ENCODE results near the gene TNFSF13. TPM values are rescaled to one million over a fixed set of nuclear protein-coding genes. Genes with fewer than 3 reads are reported as not detected.

Gene TNFSF13
- total and polyA plus RNA-seq, 2 donors: 6.4 to 19.6 TPM

DNA sequence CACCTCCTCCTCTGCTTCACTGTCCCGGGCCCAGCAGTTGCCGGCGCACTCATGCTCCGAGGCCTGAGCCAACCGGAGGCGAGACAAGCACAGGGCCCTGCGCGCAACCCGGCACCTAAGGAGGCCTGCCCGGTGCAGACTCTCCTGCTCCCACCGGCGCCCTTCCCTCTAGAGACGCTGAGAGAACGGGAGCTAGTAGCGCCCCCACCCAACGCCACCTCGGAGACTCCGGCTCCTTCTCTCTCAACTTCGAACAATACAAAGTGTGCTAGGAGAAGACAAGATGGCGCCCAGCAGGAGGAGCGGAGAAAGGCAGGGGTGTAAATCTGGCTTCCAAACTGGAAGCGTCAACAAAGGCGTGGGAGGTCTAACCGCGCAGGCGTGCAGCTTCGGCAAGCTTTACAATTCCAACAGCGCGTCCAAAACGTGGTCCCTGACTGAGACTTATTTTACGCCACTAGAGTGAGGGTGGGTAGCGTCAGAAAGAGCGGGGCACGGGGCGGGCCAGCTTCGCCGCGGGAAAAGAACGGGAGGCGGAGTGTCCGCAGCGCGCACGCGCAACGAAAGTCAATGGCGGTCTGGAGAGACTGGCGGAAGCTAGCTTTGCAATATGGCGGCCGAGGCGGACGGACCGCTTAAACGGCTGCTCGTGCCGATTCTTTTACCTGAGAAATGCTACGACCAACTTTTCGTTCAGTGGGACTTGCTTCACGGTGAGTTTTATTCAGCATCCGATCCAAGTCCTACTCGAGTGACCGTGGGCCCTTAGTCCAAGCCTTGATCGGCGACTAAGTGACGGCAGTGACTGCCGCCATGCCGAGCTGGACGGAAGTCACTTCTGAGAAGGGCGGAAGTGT, 24.9 kb downstream of the TNFSF13 start, which contains the start of gene MPDU1:
Gene MPDU1, plus strand, starts transcription at position 600 of the 857 bp plus-strand sequence. Its CDS starts 11 bp downstream, at position 611.
- 22% methylated on average over 69 of the region's 69 CpGs for WGBS
- peaks cover 23 to 69% of the 10 kb centered on the region in 2 donors for H3K4me1 ChIP-seq (ENCODE audit: control insufficient read depth in 2 of 2, insufficient read depth in 2 of 2, low read length in 2 of 2)

GRCh38 chr17:7586673-7587419, 28.3 kb downstream of the TNFSF13 start:
- WGBS: 97% methylated on average over 9 of the region's 9 CpGs
- no peak for DNase-seq (ENCODE audit: low read depth in 6 of 9, low spot score in 9 of 9)
- Histone ChIP-seq H3K9me3 (ENCODE audit: control insufficient read depth in 2 of 2, insufficient read depth in 1 of 2, low read length in 1 of 2) (peaks cover 0 to 12% of the 10 kb centered on the region in 2 donors), H3K36me3 (ENCODE audit: control insufficient read depth in 2 of 2, insufficient read depth in 2 of 2, low read length in 1 of 2) (peaks cover 37 to 56% of the 10 kb centered on the region in 2 donors), H3K4me3 (ENCODE audit: low read length in 2 of 2) (no peak overlapping the region), H3K27ac (ENCODE audit: low read depth in 1 of 2, low read length in 1 of 2) (no peak overlapping the region), H3K27me3 (ENCODE audit: control insufficient read depth in 2 of 2, insufficient read depth in 1 of 2, low read length in 1 of 2) (no peaks in the 10 kb centered on the region), H3K4me1 (ENCODE audit: control insufficient read depth in 2 of 2, insufficient read depth in 2 of 2, low read length in 2 of 2) (peaks cover 19 to 55% of the 10 kb centered on the region in 2 donors)

More for the DNA sequence above, 24.9 kb downstream of the TNFSF13 start, which contains the start of gene MPDU1:
- peaks cover 0 to 12% of the 10 kb centered on the region in 2 donors for H3K9me3 ChIP-seq (ENCODE audit: control insufficient read depth in 2 of 2, insufficient read depth in 1 of 2, low read length in 1 of 2)
- no peaks in the 10 kb centered on the region for H3K27me3 ChIP-seq (ENCODE audit: control insufficient read depth in 2 of 2, insufficient read depth in 1 of 2, low read length in 1 of 2)
- peak within 1 kb of the TSS; percentile 96 to 98 for H3K27ac ChIP-seq (ENCODE audit: low read depth in 1 of 2, low read length in 1 of 2)
- H3K4me3 ChIP-seq (ENCODE audit: low read length in 2 of 2): peak within 1 kb of the TSS; percentile 68 to 91
- DNase-seq (ENCODE audit: low read depth in 6 of 9, low spot score in 9 of 9): peak; percentile 91 to 98 (median 95)
- peaks cover 38 to 48% of the 10 kb centered on the region in 2 donors for H3K36me3 ChIP-seq (ENCODE audit: control insufficient read depth in 2 of 2, insufficient read depth in 2 of 2, low read length in 1 of 2)

DNA sequence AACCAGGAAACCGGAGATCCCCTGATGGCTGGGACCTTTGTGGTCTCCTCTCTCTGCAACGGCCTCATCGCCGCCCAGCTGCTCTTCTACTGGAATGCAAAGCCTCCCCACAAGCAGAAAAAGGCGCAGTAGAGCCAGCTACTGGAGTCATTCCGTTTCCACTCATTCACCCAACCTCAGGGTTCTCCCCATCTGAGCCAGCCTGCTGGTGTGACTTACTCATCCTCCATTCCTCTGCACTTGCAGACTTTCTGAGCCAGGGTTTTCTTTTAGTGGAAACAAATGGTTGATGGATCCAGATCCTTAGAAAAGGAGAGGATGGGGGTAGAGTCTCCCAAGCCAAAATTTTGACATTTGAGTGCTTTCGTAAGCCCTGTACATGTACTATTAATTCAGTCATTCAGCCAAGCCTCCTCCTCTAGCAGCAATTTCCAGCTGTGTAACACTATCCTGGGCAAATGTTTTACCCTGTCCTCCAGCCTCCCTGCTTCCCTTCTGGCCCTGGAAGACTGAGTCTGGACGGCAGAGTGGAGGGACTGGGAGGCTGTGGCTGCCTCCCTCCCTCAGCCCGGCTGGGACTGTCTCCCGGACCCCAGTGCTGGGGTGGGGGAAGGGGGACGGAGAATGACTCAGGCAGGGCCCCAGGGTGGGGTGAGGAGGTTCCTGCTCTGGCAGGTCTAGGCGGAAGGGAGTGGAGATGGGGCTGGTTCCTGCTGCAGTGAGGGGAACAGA, 29.0 kb downstream of the TNFSF13 start:
- Histone ChIP-seq H3K27me3 (ENCODE audit: control insufficient read depth in 2 of 2, insufficient read depth in 1 of 2, low read length in 1 of 2) (no peaks in the 10 kb centered on the region), H3K36me3 (ENCODE audit: control insufficient read depth in 2 of 2, insufficient read depth in 2 of 2, low read length in 1 of 2) (peaks cover 45 to 63% of the 10 kb centered on the region in 2 donors), H3K4me1 (ENCODE audit: control insufficient read depth in 2 of 2, insufficient read depth in 2 of 2, low read length in 2 of 2) (peaks cover 11 to 47% of the 10 kb centered on the region in 2 donors), H3K4me3 (ENCODE audit: low read length in 2 of 2) (no peak overlapping the region), H3K9me3 (ENCODE audit: control insufficient read depth in 2 of 2, insufficient read depth in 1 of 2, low read length in 1 of 2) (peaks cover 0 to 7% of the 10 kb centered on the region in 2 donors), H3K27ac (ENCODE audit: low read depth in 1 of 2, low read length in 1 of 2) (peak overlapping the region in 1 of 2 donors; percentile 57)
- WGBS: 91% methylated on average over 12 of the region's 12 CpGs
- DNase-seq (ENCODE audit: low read depth in 6 of 9, low spot score in 9 of 9): no peak

GRCh38 chr17:7588553-7589203, 30.1 kb downstream of the TNFSF13 start:
- Histone ChIP-seq H3K9me3 (ENCODE audit: control insufficient read depth in 2 of 2, insufficient read depth in 1 of 2, low read length in 1 of 2) (no peaks in the 10 kb centered on the region), H3K4me3 (ENCODE audit: low read length in 2 of 2) (peak overlapping the region in 1 of 2 donors; percentile 8), H3K4me1 (ENCODE audit: control insufficient read depth in 2 of 2, insufficient read depth in 2 of 2, low read length in 2 of 2) (peaks cover 8 to 38% of the 10 kb centered on the region in 2 donors), H3K27ac (ENCODE audit: low read depth in 1 of 2, low read length in 1 of 2) (peak overlapping the region in 1 of 2 donors; percentile 47), H3K27me3 (ENCODE audit: control insufficient read depth in 2 of 2, insufficient read depth in 1 of 2, low read length in 1 of 2) (no peaks in the 10 kb centered on the region), H3K36me3 (ENCODE audit: control insufficient read depth in 2 of 2, insufficient read depth in 2 of 2, low read length in 1 of 2) (peaks cover 56 to 74% of the 10 kb centered on the region in 2 donors)
- WGBS: 93% methylated on average over 30 of the region's 30 CpGs
- DNase-seq (ENCODE audit: low read depth in 6 of 9, low spot score in 9 of 9): no peak

DNA sequence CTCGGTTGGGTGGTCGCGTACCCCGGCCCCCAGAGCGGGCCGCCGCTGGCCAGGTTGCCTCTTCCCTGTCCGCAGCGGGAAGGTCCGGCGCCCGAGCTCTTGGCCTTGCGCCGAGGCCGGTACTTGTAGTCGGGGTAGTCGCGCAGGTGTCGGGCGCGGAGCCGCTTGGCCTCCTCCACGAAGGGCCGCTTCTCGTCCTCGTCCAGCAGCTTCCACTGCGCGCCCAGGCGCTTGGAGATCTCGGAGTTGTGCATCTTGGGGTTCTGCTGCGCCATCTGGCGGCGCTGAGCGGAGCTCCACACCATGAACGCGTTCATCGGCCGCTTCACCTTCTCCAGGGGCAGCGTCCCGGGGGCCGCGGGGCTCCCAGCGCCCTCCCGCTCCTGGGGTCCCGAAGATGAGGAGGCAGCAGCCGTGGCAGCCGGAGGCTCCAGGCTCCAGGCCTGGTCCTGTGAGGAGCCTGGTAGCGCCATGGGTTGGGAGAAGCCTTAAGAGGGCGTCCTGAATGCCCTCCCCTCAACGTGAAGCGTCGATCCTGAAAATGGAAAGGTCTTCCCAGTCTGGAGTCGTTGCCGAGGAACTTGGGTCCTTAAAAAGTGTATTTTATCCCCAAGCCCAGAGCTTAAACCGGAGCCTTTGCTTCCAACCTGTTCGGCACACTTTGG, 30.8 kb downstream of the TNFSF13 start:
- DNase-seq (ENCODE audit: low read depth in 6 of 9, low spot score in 9 of 9): peak in 3 of 9 donors; percentile 61 to 81 (median 78)
- H3K27me3 ChIP-seq (ENCODE audit: control insufficient read depth in 2 of 2, insufficient read depth in 1 of 2, low read length in 1 of 2): no peaks in the 10 kb centered on the region
- peaks cover 61 to 81% of the 10 kb centered on the region in 2 donors for H3K36me3 ChIP-seq (ENCODE audit: control insufficient read depth in 2 of 2, insufficient read depth in 2 of 2, low read length in 1 of 2)
- WGBS: 52% methylated on average over 56 of the region's 56 CpGs
- peak overlapping the region in 1 of 2 donors; percentile 43 for H3K27ac ChIP-seq (ENCODE audit: low read depth in 1 of 2, low read length in 1 of 2)
- no peaks in the 10 kb centered on the region for H3K9me3 ChIP-seq (ENCODE audit: control insufficient read depth in 2 of 2, insufficient read depth in 1 of 2, low read length in 1 of 2)
- peak overlapping the region in 1 of 2 donors; percentile 8 for H3K4me3 ChIP-seq (ENCODE audit: low read length in 2 of 2)
- peaks cover 7 to 34% of the 10 kb centered on the region in 2 donors for H3K4me1 ChIP-seq (ENCODE audit: control insufficient read depth in 2 of 2, insufficient read depth in 2 of 2, low read length in 2 of 2)

DNA sequence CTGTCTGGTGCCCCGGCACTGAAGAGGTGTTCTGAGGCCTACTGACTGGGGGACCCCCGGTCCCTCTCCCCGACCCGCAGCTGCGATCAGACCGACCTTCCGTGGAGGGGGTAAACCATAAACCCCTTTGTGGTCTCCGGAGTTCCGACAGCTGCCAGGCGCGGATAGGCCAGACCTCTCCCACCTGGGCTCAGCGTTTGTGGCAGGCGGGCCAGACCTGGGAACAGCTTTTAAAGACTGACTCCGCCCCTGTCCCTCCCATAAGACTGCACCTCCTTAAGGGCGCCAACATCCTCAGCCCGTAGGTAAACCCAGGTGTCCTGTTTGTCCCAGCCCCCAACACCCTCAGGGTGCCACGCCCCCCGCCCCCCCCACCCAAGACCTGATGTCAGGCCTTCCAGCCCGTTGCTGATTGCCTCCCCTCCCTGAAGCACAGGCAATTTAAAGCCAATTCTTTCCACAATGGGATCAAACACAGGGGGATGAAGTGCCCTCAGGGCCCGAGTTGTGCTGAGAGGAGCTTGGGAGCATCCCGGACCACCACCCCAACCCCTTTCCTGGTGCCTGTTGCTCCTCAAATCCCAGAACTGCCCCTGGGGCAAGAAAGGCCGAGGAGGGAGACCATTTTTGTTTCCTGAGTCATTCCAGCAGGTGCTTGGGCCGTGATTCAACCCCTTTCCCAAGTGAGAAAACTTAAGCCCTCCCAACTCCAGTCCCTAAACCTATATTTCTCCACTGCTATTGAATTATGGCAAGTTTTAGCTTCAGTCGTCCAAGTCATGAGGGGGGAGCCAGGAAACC, 31.5 kb downstream of the TNFSF13 start, which contains the start of gene SOX15:
Gene SOX15, minus strand, starts transcription at position 204 of the 801 bp plus-strand sequence. CDS start 418 bp downstream, outside the sequence.
- H3K4me3 ChIP-seq (ENCODE audit: low read length in 2 of 2): peak within 1 kb of the TSS in 1 of 2 donors; percentile 8
- H3K27me3 ChIP-seq (ENCODE audit: control insufficient read depth in 2 of 2, insufficient read depth in 1 of 2, low read length in 1 of 2): no peaks in the 10 kb centered on the region
- peaks cover 0 to 26% of the 10 kb centered on the region in 2 donors for H3K4me1 ChIP-seq (ENCODE audit: control insufficient read depth in 2 of 2, insufficient read depth in 2 of 2, low read length in 2 of 2)
- H3K9me3 ChIP-seq (ENCODE audit: control insufficient read depth in 2 of 2, insufficient read depth in 1 of 2, low read length in 1 of 2): no peaks in the 10 kb centered on the region
- H3K36me3 ChIP-seq (ENCODE audit: control insufficient read depth in 2 of 2, insufficient read depth in 2 of 2, low read length in 1 of 2): peaks cover 68 to 88% of the 10 kb centered on the region in 2 donors
- WGBS: 66% methylated on average over 24 of the region's 24 CpGs
- DNase-seq (ENCODE audit: low read depth in 6 of 9, low spot score in 9 of 9): peak in 1 of 9 donors; percentile 41
- peak within 1 kb of the TSS in 1 of 2 donors; percentile 43 for H3K27ac ChIP-seq (ENCODE audit: low read depth in 1 of 2, low read length in 1 of 2)

GRCh38 chr17:7590743-7591142, 32.2 kb downstream of the TNFSF13 start:
- Histone ChIP-seq H3K27me3 (ENCODE audit: control insufficient read depth in 2 of 2, insufficient read depth in 1 of 2, low read length in 1 of 2) (no peaks in the 10 kb centered on the region), H3K9me3 (ENCODE audit: control insufficient read depth in 2 of 2, insufficient read depth in 1 of 2, low read length in 1 of 2) (no peaks in the 10 kb centered on the region), H3K27ac (ENCODE audit: low read depth in 1 of 2, low read length in 1 of 2) (no peak overlapping the region), H3K36me3 (ENCODE audit: control insufficient read depth in 2 of 2, insufficient read depth in 2 of 2, low read length in 1 of 2) (peaks cover 75 to 93% of the 10 kb centered on the region in 2 donors), H3K4me1 (ENCODE audit: control insufficient read depth in 2 of 2, insufficient read depth in 2 of 2, low read length in 2 of 2) (peaks cover 0 to 19% of the 10 kb centered on the region in 2 donors), H3K4me3 (ENCODE audit: low read length in 2 of 2) (no peak overlapping the region)
- DNase-seq (ENCODE audit: low read depth in 6 of 9, low spot score in 9 of 9): no peak
- WGBS: 96% methylated on average over 4 of the region's 4 CpGs

All from thymus (tissue), 11 donors.